Endodermal cell (in vitro differentiated cells): ENCODE results near the gene GGT6. TPM values are rescaled to one million over a fixed set of nuclear protein-coding genes. Genes with fewer than 3 reads are reported as not detected.

ENCODE experiments used
- DNase-seq: peaks from one replicate; pipeline ENCODE4 v3.0.0-alpha.2; 2017
- H3K27ac ChIP-seq: 2 replicates; pipeline ENCODE4 v1.5.1; 2013; ENCODE audit warnings: mild to moderate bottlenecking, low read depth, low read length, moderate library complexity
- H3K27me3 ChIP-seq: 2 replicates; pipeline ENCODE4 v1.6.1; 2013; ENCODE audit warnings: mild to moderate bottlenecking, low read length, moderate library complexity; ENCODE audit not compliant: insufficient read depth, control insufficient read depth, poor library complexity, severe bottlenecking
- H3K36me3 ChIP-seq: 2 replicates; pipeline ENCODE4 v1.7.0; 2013; ENCODE audit warnings: mild to moderate bottlenecking, low read length, moderate library complexity; ENCODE audit not compliant: control insufficient read depth, insufficient read depth
- H3K4me1 ChIP-seq: one replicate; pipeline ENCODE4 v1.7.0; 2013; ENCODE audit warnings: low read length; ENCODE audit not compliant: control insufficient read depth, insufficient read depth
- H3K4me3 ChIP-seq: 2 replicates; pipeline ENCODE4 v1.5.1; 2013; ENCODE audit warnings: mild to moderate bottlenecking, low read length, moderate library complexity
- H3K9ac ChIP-seq: 2 replicates; pipeline ENCODE4 v1.6.1; 2013; ENCODE audit warnings: mild to moderate bottlenecking, low read length, moderate library complexity; ENCODE audit not compliant: poor library complexity, severe bottlenecking; ENCODE audit errors: extremely low read depth
- H3K9me3 ChIP-seq: 2 replicates; pipeline ENCODE4 v1.6.1; 2013; ENCODE audit warnings: mild to moderate bottlenecking, low read length, moderate library complexity; ENCODE audit not compliant: control insufficient read depth
- H3K27ac Mint-ChIP-seq: 2 replicates; pipeline ENCODE4 v1.8.0; 2020; ENCODE audit warnings: mixed read lengths
- H3K27me3 Mint-ChIP-seq: 2 replicates; pipeline ENCODE4 v1.8.0; 2021; ENCODE audit warnings: mild to moderate bottlenecking, mixed read lengths; ENCODE audit not compliant: insufficient read depth
- H3K36me3 Mint-ChIP-seq: 2 replicates; pipeline ENCODE4 v1.8.0; 2020; ENCODE audit warnings: low read depth, mixed read lengths
- H3K4me1 Mint-ChIP-seq: 2 replicates; pipeline ENCODE4 v1.8.0; 2020; ENCODE audit warnings: mixed read lengths
- H3K4me3 Mint-ChIP-seq: 2 replicates; pipeline ENCODE4 v1.8.0; 2020; ENCODE audit warnings: mild to moderate bottlenecking, moderate library complexity, mixed read lengths
- H3K9me3 Mint-ChIP-seq: 2 replicates; pipeline ENCODE4 v1.8.0; 2020; ENCODE audit warnings: mild to moderate bottlenecking, mixed read lengths
- CTCF ChIP-seq: fragments of 200-600 bp; sonication (generic); conservative IDR thresholded peaks from 2 replicates; pipeline ENCODE4 v1.5.0; 2021; ENCODE audit warnings: antibody characterized with exemption, mild to moderate bottlenecking
- WGBS, 2 experiments: methylation state at CpG; one replicate each; pipeline versions ENCODE4 v1.1.5 to v1.1.7; 2013; ENCODE audit warnings: missing lambda C conversion rate in 2 of 2, mixed read lengths in 1 of 2; ENCODE audit not compliant: insufficient coverage in 1 of 2, insufficient read length in 1 of 2; 5-methylcytosine and 5-hydroxymethylcytosine counted together
- total RNA-seq, 2 donors: library from RNA; stranded (reverse); fragmentation: NEBNext Ultra II Directional in 1 of 2; extraction: Animal tissue kit (Norgen Biotek cat#: 25700) in 1 of 2; gene quantifications; 2 replicates in 1 of 2; 3 replicates in 1 of 2; pipeline ENCODE4 v1.2.1, GENCODE V29; 2021

The GGT6 gene
- total RNA-seq, 2 donors from 2014 or later = not detected

- H3K27me3 ChIP-seq = no peaks in the 10 kb centered on the region
- WGBS, 2 experiments = 51 to 54% methylated on average over 14 to 29 of the region's 29 CpGs
- no peaks in the 10 kb centered on the region for H3K9me3 ChIP-seq
- Mint-ChIP-seq H3K27ac (no peak overlapping the region), H3K4me1 (peaks cover 13% of the 10 kb centered on the region), H3K36me3 (no peaks in the 10 kb centered on the region), H3K27me3 (peaks cover 10% of the 10 kb centered on the region), H3K9me3 (no peaks in the 10 kb centered on the region), H3K4me3 (no peak overlapping the region)
- H3K4me3 ChIP-seq = no peak overlapping the region
- H3K36me3 ChIP-seq = no peaks in the 10 kb centered on the region
- DNase-seq = peak; percentile 94
- H3K4me1 ChIP-seq = peaks cover 7% of the 10 kb centered on the region
- H3K9ac ChIP-seq = no peak overlapping the region
- TF ChIP-seq CTCF = peak; percentile 80
- no peak overlapping the region for H3K27ac ChIP-seq
Observed at GRCh38 chr17:4594931-4595684, 34.7 kb upstream of the GGT6 start.

GRCh38 chr17:4594406-4594805, 34.0 kb upstream of the GGT6 start:
- no peak for DNase-seq
- TF ChIP-seq CTCF = no peak
- H3K4me3 ChIP-seq = no peak overlapping the region
- no peaks in the 10 kb centered on the region for H3K9me3 ChIP-seq
- 89% methylated on average over 7 of the region's 7 CpGs; no CpG with 5 or more reads in 1 of the 2 experiments for WGBS, 2 experiments
- Mint-ChIP-seq H3K4me3 (no peak overlapping the region), H3K4me1 (peaks cover 8% of the 10 kb centered on the region), H3K9me3 (no peaks in the 10 kb centered on the region), H3K27ac (no peak overlapping the region), H3K27me3 (peaks cover 12% of the 10 kb centered on the region), H3K36me3 (no peaks in the 10 kb centered on the region)
- peaks cover under 1% of the 10 kb centered on the region for H3K4me1 ChIP-seq
- H3K27ac ChIP-seq = no peak overlapping the region
- no peaks in the 10 kb centered on the region for H3K36me3 ChIP-seq
- H3K27me3 ChIP-seq = no peaks in the 10 kb centered on the region
- no peak overlapping the region for H3K9ac ChIP-seq

- peaks cover 12% of the 10 kb centered on the region for H3K27me3 Mint-ChIP-seq
- no peak for TF ChIP-seq CTCF
- no peak overlapping the region for H3K4me3 Mint-ChIP-seq
- Histone ChIP-seq H3K27me3 (no peaks in the 10 kb centered on the region), H3K36me3 (no peaks in the 10 kb centered on the region), H3K9me3 (no peaks in the 10 kb centered on the region), H3K27ac (no peak overlapping the region), H3K9ac (no peak overlapping the region), H3K4me3 (no peak overlapping the region), H3K4me1 (no peaks in the 10 kb centered on the region)
- H3K9me3 Mint-ChIP-seq = no peaks in the 10 kb centered on the region
- 77 to 84% methylated on average over 7 to 14 of the region's 14 CpGs for WGBS, 2 experiments
- peaks cover 5% of the 10 kb centered on the region for H3K4me1 Mint-ChIP-seq
- H3K27ac Mint-ChIP-seq = no peak overlapping the region
- DNase-seq = no peak
- no peaks in the 10 kb centered on the region for H3K36me3 Mint-ChIP-seq
Observed at GRCh38 chr17:4593021-4593421, 32.6 kb upstream of the GGT6 start.
